ENCODE measurements around the gene SNX20. TPM values are rescaled to one million over a fixed set of nuclear protein-coding genes. Genes with fewer than 3 reads are reported as not detected.

Gene SNX20
- total RNA-seq: 6.2 TPM
- 0.67 TPM for polyA plus RNA-seq (ENCODE audit: insufficient read depth, low read depth, low replicate concordance)
- long read RNA-seq, donor 1: 0 reads
- long read RNA-seq, donor 2: 0 reads
- long read RNA-seq, donor 3: 0 reads
- long read RNA-seq, donor 4: 0 reads
- long read RNA-seq, donor 5: 0 reads
- long read RNA-seq, donor 6: 0 reads
- long read RNA-seq, donor 7, partial matches to known transcripts: 1 of 5 reads
- long read RNA-seq, donor 7, other reads (novel, unspliced or antisense): 0 of 5 reads
- long read RNA-seq, donor 8: 0 reads
- long read RNA-seq, donor 9: 0 reads
- long read RNA-seq, donor 10: 0 reads

GRCh38 chr16:50681021-50681885, at the start of gene SNX20:
Gene SNX20 (minus strand): TSS chr16:50681312. CDS start chr16:50677526, 3,786 bp downstream.
- FAIRE-seq (no peak), DNase-seq (peak in 1 of 5 donors; percentile 75)
- no peaks in the 10 kb centered on the region for H3K36me3 ChIP-seq (ENCODE audit: control insufficient read depth in 2 of 3, insufficient read depth in 3 of 3, low read length in 3 of 3)
- no peak within 1 kb of the TSS for H3K4me3 ChIP-seq (ENCODE audit: low read length in 3 of 3)
- H3K9me3 ChIP-seq (ENCODE audit: control insufficient read depth in 2 of 3, insufficient read depth in 1 of 3, low read length in 3 of 3): no peaks in the 10 kb centered on the region
- no peak for TF ChIP-seq CTCF (IDR thresholded peaks at IDR 0.05; ENCODE audit: borderline replicate concordance, extremely low read depth, insufficient read depth)
- H3K9ac ChIP-seq (ENCODE audit: low read length in 3 of 3): no peak within 1 kb of the TSS
- no peak within 1 kb of the TSS for H3K27ac ChIP-seq (ENCODE audit: low read depth in 2 of 2, low read length in 2 of 2)
- no peaks in the 10 kb centered on the region for H3K27me3 ChIP-seq (ENCODE audit: control insufficient read depth, insufficient read depth, low read length)
- intact Hi-C loops (cut with DNase I): no loop called here
- H3K4me1 ChIP-seq (ENCODE audit: control insufficient read depth in 2 of 3, insufficient read depth in 2 of 3, low read depth in 1 of 3, low read length in 3 of 3): no peaks in the 10 kb centered on the region

GRCh38 chr16:50724306-50724705, 43.2 kb upstream of the SNX20 start:
- Histone ChIP-seq H3K4me1 (ENCODE audit: control insufficient read depth in 2 of 3, insufficient read depth in 2 of 3, low read depth in 1 of 3, low read length in 3 of 3) (no peaks in the 10 kb centered on the region), H3K27ac (ENCODE audit: low read depth in 2 of 2, low read length in 2 of 2) (no peak overlapping the region), H3K9ac (ENCODE audit: low read length in 3 of 3) (no peak overlapping the region), H3K27me3 (ENCODE audit: control insufficient read depth, insufficient read depth, low read length) (no peaks in the 10 kb centered on the region), H3K36me3 (ENCODE audit: control insufficient read depth in 2 of 3, insufficient read depth in 3 of 3, low read length in 3 of 3) (no peaks in the 10 kb centered on the region), H3K9me3 (ENCODE audit: control insufficient read depth in 2 of 3, insufficient read depth in 1 of 3, low read length in 3 of 3) (no peaks in the 10 kb centered on the region), H3K4me3 (ENCODE audit: low read length in 3 of 3) (no peak overlapping the region)
- FAIRE-seq: no peak
- intact Hi-C loops (cut with DNase I): no loop called here
- DNase-seq: no peak
- TF ChIP-seq CTCF (IDR thresholded peaks at IDR 0.05; ENCODE audit: borderline replicate concordance, extremely low read depth, insufficient read depth): no peak

- no peak for TF ChIP-seq CTCF (IDR thresholded peaks at IDR 0.05; ENCODE audit: borderline replicate concordance, extremely low read depth, insufficient read depth)
- DNase-seq: no peak
- FAIRE-seq: no peak
- no peaks in the 10 kb centered on the region for H3K27me3 ChIP-seq (ENCODE audit: control insufficient read depth, insufficient read depth, low read length)
- no peaks in the 10 kb centered on the region for H3K4me1 ChIP-seq (ENCODE audit: control insufficient read depth in 2 of 3, insufficient read depth in 2 of 3, low read depth in 1 of 3, low read length in 3 of 3)
- H3K27ac ChIP-seq (ENCODE audit: low read depth in 2 of 2, low read length in 2 of 2): no peak overlapping the region
- H3K4me3 ChIP-seq (ENCODE audit: low read length in 3 of 3): no peak overlapping the region
- intact Hi-C loops (cut with DNase I): no loop called here
- H3K9ac ChIP-seq (ENCODE audit: low read length in 3 of 3): no peak overlapping the region
- H3K9me3 ChIP-seq (ENCODE audit: control insufficient read depth in 2 of 3, insufficient read depth in 1 of 3, low read length in 3 of 3): no peaks in the 10 kb centered on the region
- no peaks in the 10 kb centered on the region for H3K36me3 ChIP-seq (ENCODE audit: control insufficient read depth in 2 of 3, insufficient read depth in 3 of 3, low read length in 3 of 3)
These were observed 41.8 kb upstream of the SNX20 start for GRCh38 chr16:50722960-50723359.
